ENCODE results near the gene RPS24. TPM values are rescaled to one million over a fixed set of nuclear protein-coding genes. Genes with fewer than 3 reads are reported as not detected.

Gene RPS24
- total and polyA plus RNA-seq, 9 of the 15 experiments (the other 6 are each of a cell fraction or from before 2014, with no cell fraction given): 1,947 to 7,307 (median 5,944) TPM

- TF ChIP-seq HDAC1 (IDR thresholded peaks at IDR 0.05) (peak; percentile 66 to 91; a peak in 3 of 4 replicates), MNT (conservative IDR thresholded peaks at IDR 0.05) (peak; percentile 95 to 97), ZNF324 (CRISPR knock-in tag; IDR thresholded peaks at IDR 0.05) (0 out of 2 replicates have a peak, but pooled peaks have one; percentile 18), POLR3G (IDR thresholded peaks at IDR 0.05; ENCODE audit: extremely low read depth, insufficient read length, insufficient replicate concordance) (no peak), ZBTB33 (CRISPR knock-in tag; IDR thresholded peaks at IDR 0.05) (peak; percentile 56), CBFB (CRISPR knock-in tag; IDR thresholded peaks at IDR 0.05) (peak; percentile 60; the same call in 1 of the 2 replicates), PPARD (CRISPR knock-in tag; IDR thresholded peaks at IDR 0.05) (no peak), ZNF644 (tag; IDR thresholded peaks at IDR 0.05; ENCODE audit: low read depth) (peak; percentile 71), TARDBP (IDR thresholded peaks at IDR 0.05) (peak; percentile 85; the same call in 1 of the 2 replicates), YBX1 (IDR thresholded peaks at IDR 0.05) (no peak), PURB (CRISPR knock-in tag; IDR thresholded peaks at IDR 0.05; ENCODE audit: low read depth) (0 out of 2 replicates have a peak, but pooled peaks have one; percentile 44), GTF2F1 (IDR thresholded peaks at IDR 0.05; ENCODE audit: low read depth, low read length) (no peak), ZNF512 (tag; IDR thresholded peaks at IDR 0.05) (no peak), ZBTB1 (CRISPR knock-in tag; IDR thresholded peaks at IDR 0.05; ENCODE audit: borderline replicate concordance, low read depth) (no peak), PCBP2 (IDR thresholded peaks at IDR 0.05; ENCODE audit: low read depth, low read length, poor library complexity, severe bottlenecking) (no peak), KLF1 (tag; IDR thresholded peaks at IDR 0.05) (no peak), HNRNPLL (IDR thresholded peaks at IDR 0.05; ENCODE audit: low read depth, low read length, poor library complexity, severe bottlenecking) (no peak), TAF1 (IDR thresholded peaks at IDR 0.05; ENCODE audit: control insufficient read depth, extremely low read depth, insufficient read depth, low read length, severe bottlenecking) (peak; percentile 72), ZNF561 (CRISPR knock-in tag; conservative IDR thresholded peaks at IDR 0.05) (no peak), EZH2 (IDR thresholded peaks at IDR 0.05; ENCODE audit: borderline replicate concordance, low read depth, low read length) (no peak)
- TF ChIP-seq, protein P1, sequence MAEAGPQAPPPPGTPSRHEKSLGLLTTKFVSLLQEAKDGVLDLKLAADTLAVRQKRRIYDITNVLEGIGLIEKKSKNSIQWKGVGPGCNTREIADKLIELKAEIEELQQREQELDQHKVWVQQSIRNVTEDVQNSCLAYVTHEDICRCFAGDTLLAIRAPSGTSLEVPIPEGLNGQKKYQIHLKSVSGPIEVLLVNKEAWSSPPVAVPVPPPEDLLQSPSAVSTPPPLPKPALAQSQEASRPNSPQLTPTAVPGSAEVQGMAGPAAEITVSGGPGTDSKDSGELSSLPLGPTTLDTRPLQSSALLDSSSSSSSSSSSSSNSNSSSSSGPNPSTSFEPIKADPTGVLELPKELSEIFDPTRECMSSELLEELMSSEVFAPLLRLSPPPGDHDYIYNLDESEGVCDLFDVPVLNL (CRISPR knock-in tag; IDR thresholded peaks at IDR 0.05; ENCODE audit: low read depth): no peak
Observed at GRCh38 chr10:78029269-78030226, 4.1 kb upstream of the RPS24 start, which contains the start of gene POLR3A (continued).

All from K562 (cell line).